Neural cell (in vitro differentiated cells): ENCODE data around the gene FSTL1. TPM values are rescaled to one million over a fixed set of nuclear protein-coding genes. Genes with fewer than 3 reads are reported as not detected.

Source experiments
- H2AFZ ChIP-seq: fragments of 200-600, 300-800 bp; sonication (generic), shearing (Covaris generic); 2 replicates; pipeline ENCODE4 v1.6.0; 2014; ENCODE audit warnings: low read depth, mild to moderate bottlenecking, antibody characterized with exemption, low read length, moderate library complexity
- H3F3A ChIP-seq: fragments of 200-600 bp; shearing (Covaris generic); 2 replicates; pipeline ENCODE4 v1.6.1; 2016; ENCODE audit warnings: mild to moderate bottlenecking, moderate library complexity, mixed read lengths, antibody characterized with exemption, low read length; ENCODE audit not compliant: insufficient read depth, poor library complexity, severe bottlenecking
- H3K27ac ChIP-seq: fragments of 200-600, 300-800 bp; sonication (generic), shearing (Covaris generic); 2 replicates; pipeline ENCODE4 v1.5.1; 2014; ENCODE audit warnings: mild to moderate bottlenecking, low read length, moderate library complexity
- H3K27me3 ChIP-seq: fragments of 300-800, 200-600 bp; sonication (generic), shearing (Covaris generic); 2 replicates; pipeline ENCODE4 v1.6.0; 2014; ENCODE audit warnings: mild to moderate bottlenecking, low read depth, low read length, moderate library complexity; ENCODE audit not compliant: insufficient read depth
- H3K36me3 ChIP-seq: fragments of 300-800, 200-600 bp; sonication (generic), shearing (Covaris generic); 2 replicates; pipeline ENCODE4 v1.5.1; 2014; ENCODE audit warnings: mild to moderate bottlenecking, antibody characterized with exemption, low read length, moderate library complexity; ENCODE audit not compliant: insufficient read depth
- H3K4me2 ChIP-seq: fragments of 300-800, 200-600 bp; sonication (generic), shearing (Covaris generic); 2 replicates; pipeline ENCODE4 v1.6.0; 2014; ENCODE audit warnings: mild to moderate bottlenecking, low read length
- H3K4me3 ChIP-seq: fragments of 300-800, 200-600 bp; sonication (generic), shearing (Covaris generic); 2 replicates; pipeline ENCODE4 v1.5.1; 2014; ENCODE audit warnings: mild to moderate bottlenecking, low read length, moderate library complexity
- H3K79me2 ChIP-seq: fragments of 200-600 bp; shearing (Covaris generic); replicated peaks from 2 replicates; pipeline ENCODE4 v1.6.0; 2014; ENCODE audit warnings: mild to moderate bottlenecking, low read length, moderate library complexity; ENCODE audit not compliant: insufficient read depth
- H3K9ac ChIP-seq: fragments of 300-800, 200-600 bp; sonication (generic), shearing (Covaris generic); 2 replicates; pipeline ENCODE4 v1.6.1; 2016; ENCODE audit warnings: mild to moderate bottlenecking, low read length, mixed read lengths
- H3K9me2 ChIP-seq: fragments of 200-600 bp; shearing (Covaris generic); 2 replicates; pipeline ENCODE4 v1.6.1; 2016; ENCODE audit warnings: mild to moderate bottlenecking, low read length, mixed read lengths; ENCODE audit not compliant: insufficient read depth
- H3K9me3 ChIP-seq: fragments of 200-600, 300-800 bp; sonication (generic), shearing (Covaris generic); 2 replicates; pipeline ENCODE4 v1.6.1; 2016; ENCODE audit warnings: mild to moderate bottlenecking, mixed run types, low read length, moderate library complexity, mixed read lengths
- H4K20me1 ChIP-seq: fragments of 200-600 bp; shearing (Covaris generic); 2 replicates; pipeline ENCODE4 v1.6.1; 2016; ENCODE audit warnings: mild to moderate bottlenecking, mixed run types; ENCODE audit not compliant: insufficient read depth
- EP300 ChIP-seq: fragments of 450-650 bp; conservative IDR thresholded peaks from 2 replicates; pipeline ENCODE4 v1.6.1; 2014; ENCODE audit warnings: antibody characterized with exemption, mild to moderate bottlenecking, moderate library complexity; ENCODE audit not compliant: poor library complexity, severe bottlenecking
- EZH2 ChIP-seq: fragments of 200-600, 300-800 bp; shearing (Covaris generic), sonication (generic); IDR thresholded peaks from 2 replicates; pipeline ENCODE4 v1.6.1; 2014; ENCODE audit warnings: antibody characterized with exemption, low read length, borderline replicate concordance, mild to moderate bottlenecking; ENCODE audit not compliant: insufficient read depth, poor library complexity, severe bottlenecking
- MXI1 ChIP-seq: fragments of 450-650 bp; conservative IDR thresholded peaks from 2 replicates; pipeline ENCODE4 v1.6.1; 2014; ENCODE audit warnings: antibody characterized with exemption, mild to moderate bottlenecking; ENCODE audit not compliant: poor library complexity, severe bottlenecking
- POLR2AphosphoS5 ChIP-seq: IDR thresholded peaks from 2 replicates; pipeline ENCODE4 v1.6.1; 2012
- RAD21 ChIP-seq: fragments of 450-650 bp; conservative IDR thresholded peaks from 2 replicates; pipeline ENCODE4 v1.6.1; 2014; ENCODE audit warnings: antibody characterized with exemption, mild to moderate bottlenecking, moderate library complexity
- SMC3 ChIP-seq: fragments of 450-650 bp; conservative IDR thresholded peaks from 2 replicates; pipeline ENCODE4 v1.6.1; 2014; ENCODE audit warnings: antibody characterized with exemption, mild to moderate bottlenecking, moderate library complexity; ENCODE audit not compliant: poor library complexity
- TAF1 ChIP-seq: IDR thresholded peaks from 2 replicates; pipeline ENCODE4 v1.6.1; 2012; ENCODE audit warnings: low read depth
- polyA plus RNA-seq: library from polyadenylated mRNA; depleted of rRNA; stranded (reverse); fragments of >200 nt; gene quantifications from 2 replicates; pipeline ENCODE4 v1.2.3, GENCODE V29; 2014
- TF ChIP-seq, protein P1 (sequence below): IDR thresholded peaks from 2 replicates; pipeline ENCODE4 v1.6.1; 2012; ENCODE audit warnings: borderline replicate concordance
- TF ChIP-seq, protein P2 (sequence below): fragments of 450-650 bp; IDR thresholded peaks from 2 replicates; pipeline ENCODE4 v1.5.1; 2014; ENCODE audit warnings: antibody characterized with exemption, mild to moderate bottlenecking, moderate library complexity; ENCODE audit not compliant: poor library complexity, severe bottlenecking

The FSTL1 gene
- polyA plus RNA-seq, 1 donor from 2014 or later = 12.3 TPM

DNA sequence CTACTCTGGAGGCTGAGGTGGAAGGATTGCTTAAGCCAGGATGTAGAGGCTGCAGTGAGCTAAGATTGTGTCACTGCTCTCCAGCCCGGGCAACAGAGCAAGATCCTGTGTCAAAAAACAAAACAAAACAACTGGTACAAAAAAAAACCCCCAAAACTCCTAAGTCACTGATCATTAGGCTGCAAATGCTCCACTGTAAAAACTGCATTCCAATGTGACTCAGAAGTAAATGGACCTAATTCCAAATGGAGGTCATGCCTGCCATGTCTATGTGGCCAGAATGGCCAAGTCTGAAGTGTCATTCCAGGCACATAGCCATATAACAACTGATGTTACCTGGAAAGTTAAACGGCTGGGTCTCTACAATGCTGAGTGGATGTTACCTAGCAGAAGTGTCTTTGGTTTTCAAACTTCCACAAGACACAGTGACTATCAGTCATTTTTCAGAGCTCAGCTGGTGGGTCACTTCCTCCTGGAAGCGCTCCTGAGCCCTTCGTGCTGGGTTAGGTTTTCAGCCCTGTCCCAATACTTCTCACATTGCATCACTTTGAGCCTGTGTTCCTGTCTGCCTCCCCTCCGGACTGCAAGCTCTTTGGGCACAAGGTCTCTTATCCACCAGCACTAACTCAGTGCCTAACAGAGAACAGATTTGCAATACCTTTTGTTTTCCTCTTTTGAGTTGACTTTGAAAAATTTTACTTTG, 10.6 kb downstream of the FSTL1 start:
- no peaks in the 10 kb centered on the region for H3K9me2 ChIP-seq
- no peak overlapping the region for H3K4me2 ChIP-seq
- H3K79me2 ChIP-seq = peaks cover 3% of the 10 kb centered on the region
- H3K9ac ChIP-seq = no peak overlapping the region
- no peak overlapping the region for H3K4me3 ChIP-seq
- no peak for TF ChIP-seq EZH2
- TF ChIP-seq, protein P1, sequence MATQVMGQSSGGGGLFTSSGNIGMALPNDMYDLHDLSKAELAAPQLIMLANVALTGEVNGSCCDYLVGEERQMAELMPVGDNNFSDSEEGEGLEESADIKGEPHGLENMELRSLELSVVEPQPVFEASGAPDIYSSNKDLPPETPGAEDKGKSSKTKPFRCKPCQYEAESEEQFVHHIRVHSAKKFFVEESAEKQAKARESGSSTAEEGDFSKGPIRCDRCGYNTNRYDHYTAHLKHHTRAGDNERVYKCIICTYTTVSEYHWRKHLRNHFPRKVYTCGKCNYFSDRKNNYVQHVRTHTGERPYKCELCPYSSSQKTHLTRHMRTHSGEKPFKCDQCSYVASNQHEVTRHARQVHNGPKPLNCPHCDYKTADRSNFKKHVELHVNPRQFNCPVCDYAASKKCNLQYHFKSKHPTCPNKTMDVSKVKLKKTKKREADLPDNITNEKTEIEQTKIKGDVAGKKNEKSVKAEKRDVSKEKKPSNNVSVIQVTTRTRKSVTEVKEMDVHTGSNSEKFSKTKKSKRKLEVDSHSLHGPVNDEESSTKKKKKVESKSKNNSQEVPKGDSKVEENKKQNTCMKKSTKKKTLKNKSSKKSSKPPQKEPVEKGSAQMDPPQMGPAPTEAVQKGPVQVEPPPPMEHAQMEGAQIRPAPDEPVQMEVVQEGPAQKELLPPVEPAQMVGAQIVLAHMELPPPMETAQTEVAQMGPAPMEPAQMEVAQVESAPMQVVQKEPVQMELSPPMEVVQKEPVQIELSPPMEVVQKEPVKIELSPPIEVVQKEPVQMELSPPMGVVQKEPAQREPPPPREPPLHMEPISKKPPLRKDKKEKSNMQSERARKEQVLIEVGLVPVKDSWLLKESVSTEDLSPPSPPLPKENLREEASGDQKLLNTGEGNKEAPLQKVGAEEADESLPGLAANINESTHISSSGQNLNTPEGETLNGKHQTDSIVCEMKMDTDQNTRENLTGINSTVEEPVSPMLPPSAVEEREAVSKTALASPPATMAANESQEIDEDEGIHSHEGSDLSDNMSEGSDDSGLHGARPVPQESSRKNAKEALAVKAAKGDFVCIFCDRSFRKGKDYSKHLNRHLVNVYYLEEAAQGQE = no peak
- TF ChIP-seq EP300 = no peak
- TF ChIP-seq SMC3 = no peak
- no peak for TF ChIP-seq POLR2AphosphoS5
- TF ChIP-seq TAF1 = no peak
- TF ChIP-seq MXI1 = no peak
- TF ChIP-seq, protein P2, sequence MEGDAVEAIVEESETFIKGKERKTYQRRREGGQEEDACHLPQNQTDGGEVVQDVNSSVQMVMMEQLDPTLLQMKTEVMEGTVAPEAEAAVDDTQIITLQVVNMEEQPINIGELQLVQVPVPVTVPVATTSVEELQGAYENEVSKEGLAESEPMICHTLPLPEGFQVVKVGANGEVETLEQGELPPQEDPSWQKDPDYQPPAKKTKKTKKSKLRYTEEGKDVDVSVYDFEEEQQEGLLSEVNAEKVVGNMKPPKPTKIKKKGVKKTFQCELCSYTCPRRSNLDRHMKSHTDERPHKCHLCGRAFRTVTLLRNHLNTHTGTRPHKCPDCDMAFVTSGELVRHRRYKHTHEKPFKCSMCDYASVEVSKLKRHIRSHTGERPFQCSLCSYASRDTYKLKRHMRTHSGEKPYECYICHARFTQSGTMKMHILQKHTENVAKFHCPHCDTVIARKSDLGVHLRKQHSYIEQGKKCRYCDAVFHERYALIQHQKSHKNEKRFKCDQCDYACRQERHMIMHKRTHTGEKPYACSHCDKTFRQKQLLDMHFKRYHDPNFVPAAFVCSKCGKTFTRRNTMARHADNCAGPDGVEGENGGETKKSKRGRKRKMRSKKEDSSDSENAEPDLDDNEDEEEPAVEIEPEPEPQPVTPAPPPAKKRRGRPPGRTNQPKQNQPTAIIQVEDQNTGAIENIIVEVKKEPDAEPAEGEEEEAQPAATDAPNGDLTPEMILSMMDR = no peak
- no peak for TF ChIP-seq RAD21
- no peaks in the 10 kb centered on the region for H3K36me3 ChIP-seq
- H2AFZ ChIP-seq = no peak overlapping the region
- no peaks in the 10 kb centered on the region for H3K27me3 ChIP-seq
- H3F3A ChIP-seq = no peaks in the 10 kb centered on the region
- H3K27ac ChIP-seq = no peak overlapping the region
- H4K20me1 ChIP-seq = no peaks in the 10 kb centered on the region
- no peaks in the 10 kb centered on the region for H3K9me3 ChIP-seq

DNA sequence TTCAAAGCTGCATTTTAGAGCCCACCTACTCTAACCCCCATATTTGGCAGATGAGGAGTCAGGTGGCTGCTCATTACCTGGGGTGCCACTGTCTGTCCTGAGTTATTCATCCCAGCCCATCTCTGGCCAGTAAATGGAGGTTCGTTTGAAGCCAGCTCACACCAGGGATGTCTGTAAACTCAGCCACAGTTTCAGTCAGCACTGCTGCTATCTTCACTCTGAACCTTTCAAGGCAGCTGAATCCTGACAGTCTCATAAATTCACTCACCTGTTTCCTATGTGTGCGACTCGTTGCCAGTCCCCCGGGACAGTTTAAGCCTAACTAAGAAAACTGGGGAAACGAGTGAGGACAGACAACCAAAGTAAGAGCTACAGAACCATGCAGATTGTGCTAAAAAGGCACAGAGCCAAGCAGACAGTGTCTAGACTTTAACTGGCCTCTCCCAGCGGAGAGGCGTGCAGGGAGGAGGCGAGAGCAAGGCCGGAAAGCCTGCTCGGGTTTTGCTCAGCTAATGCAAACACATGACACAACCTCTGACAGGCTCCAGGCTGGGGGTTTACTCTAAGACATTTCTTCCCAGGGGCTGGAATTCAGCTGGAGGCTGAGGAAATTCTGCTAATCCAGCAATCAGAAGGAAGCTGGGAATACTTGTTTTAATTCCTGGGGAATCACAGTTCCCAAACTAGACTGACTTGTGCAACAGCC, 12.0 kb downstream of the FSTL1 start:
- H3K36me3 ChIP-seq = no peaks in the 10 kb centered on the region
- no peak overlapping the region for H2AFZ ChIP-seq
- H3K27me3 ChIP-seq = no peaks in the 10 kb centered on the region
- no peaks in the 10 kb centered on the region for H4K20me1 ChIP-seq
- peaks cover 3% of the 10 kb centered on the region for H3K79me2 ChIP-seq
- no peak overlapping the region for H3K9ac ChIP-seq
- H3K4me2 ChIP-seq = no peak overlapping the region
- TF ChIP-seq EP300 = no peak
- TF ChIP-seq, protein P1 = peak; percentile 55
- H3F3A ChIP-seq = no peaks in the 10 kb centered on the region
- H3K9me2 ChIP-seq = no peaks in the 10 kb centered on the region
- no peaks in the 10 kb centered on the region for H3K9me3 ChIP-seq
- H3K27ac ChIP-seq = no peak overlapping the region
- H3K4me3 ChIP-seq = no peak overlapping the region
